ENCODE measurements around the gene CDH3.

- no peak for TF ChIP-seq CTCF (conservative IDR thresholded peaks at IDR 0.05 in 1 of 2, IDR thresholded peaks at IDR 0.05 in 1 of 2; ENCODE audit: low read depth in 1 of 2, low read length in 2 of 2)
- TF ChIP-seq EZH2 (IDR thresholded peaks at IDR 0.05; ENCODE audit: low read length, missing control alignments), result no peak
These were observed 11.6 kb downstream of the CDH3 start for GRCh38 chr16:68656751-68657150.
